HG03175 (cell line): ENCODE results near the gene ALK.
"Not testable (repeated sequence)": the region's sequence is repeated elsewhere in the genome, so short reads cannot be mapped to it uniquely, and the experiment has no call there.

Source experiments
- ATAC-seq: cut with Tn5 transposase; IDR thresholded peaks from one replicate; pipeline ENCODE4 v1.9.1; 2021; ENCODE audit warnings: mild to moderate bottlenecking, moderate library complexity; ENCODE audit not compliant: unreplicated experiment

ALK gene

GRCh38 chr2:29844713-29845326 lies 76.6 kb downstream of the ALK start:
- no peak for ATAC-seq

GRCh38 chr2:29841386-29842004 lies 79.9 kb downstream of the ALK start:
- ATAC-seq, result no peak

GRCh38 chr2:29839306-29839705 lies 82.1 kb downstream of the ALK start:
- ATAC-seq, result no peak

GRCh38 chr2:29837925-29838324 lies 83.5 kb downstream of the ALK start:
- no peak for ATAC-seq

GRCh38 chr2:29834624-29835023 lies 86.8 kb downstream of the ALK start:
- ATAC-seq, result no peak

GRCh38 chr2:29834036-29834540 lies 87.3 kb downstream of the ALK start:
- no peak for ATAC-seq

- no peak for ATAC-seq
Measured at GRCh38 chr2:29831560-29831959, 89.8 kb downstream of the ALK start.

- no peak for ATAC-seq
Measured at GRCh38 chr2:29829841-29830240, 91.5 kb downstream of the ALK start.

GRCh38 chr2:29824145-29824544 lies 97.2 kb downstream of the ALK start:
- ATAC-seq, result not testable (repeated sequence)

GRCh38 chr2:29821591-29821990 lies 99.8 kb downstream of the ALK start:
- ATAC-seq, result no peak

- no peak for ATAC-seq
Measured at GRCh38 chr2:29819570-29819969, 101.8 kb downstream of the ALK start.

- ATAC-seq, result no peak
Measured at GRCh38 chr2:29817801-29818680, 103.3 kb downstream of the ALK start.

GRCh38 chr2:29817299-29817698 lies 104.1 kb downstream of the ALK start:
- no peak for ATAC-seq

GRCh38 chr2:29816651-29817050 lies 104.7 kb downstream of the ALK start:
- no peak for ATAC-seq

GRCh38 chr2:29811378-29811777 lies 110.0 kb downstream of the ALK start:
- no peak for ATAC-seq

- ATAC-seq, result no peak
Measured at GRCh38 chr2:29810956-29811355, 110.4 kb downstream of the ALK start.

- ATAC-seq, result no peak
Measured at GRCh38 chr2:29808321-29808720, 113.1 kb downstream of the ALK start.

GRCh38 chr2:29807082-29807481 lies 114.3 kb downstream of the ALK start:
- ATAC-seq, result no peak

GRCh38 chr2:29806461-29806860 lies 114.9 kb downstream of the ALK start:
- ATAC-seq, result no peak

- no peak for ATAC-seq
Measured at GRCh38 chr2:29804671-29805070, 116.7 kb downstream of the ALK start.

- ATAC-seq, result no peak
Measured at GRCh38 chr2:29803537-29803936, 117.8 kb downstream of the ALK start.

- no peak for ATAC-seq
Measured at GRCh38 chr2:29802986-29803385, 118.4 kb downstream of the ALK start.
